HPDE6-E6E7 (cell line): ENCODE data around the gene ACP6.
"Not testable (repeated sequence)": the region's sequence is repeated elsewhere in the genome, so short reads cannot be mapped to it uniquely, and the experiment has no call there.

ENCODE experiments used
- DNase-seq: peaks from one replicate; pipeline ENCODE4 v3.0.0; 2011; ENCODE audit warnings: missing footprints; ENCODE audit errors: extremely low spot score

ACP6 gene

DNA sequence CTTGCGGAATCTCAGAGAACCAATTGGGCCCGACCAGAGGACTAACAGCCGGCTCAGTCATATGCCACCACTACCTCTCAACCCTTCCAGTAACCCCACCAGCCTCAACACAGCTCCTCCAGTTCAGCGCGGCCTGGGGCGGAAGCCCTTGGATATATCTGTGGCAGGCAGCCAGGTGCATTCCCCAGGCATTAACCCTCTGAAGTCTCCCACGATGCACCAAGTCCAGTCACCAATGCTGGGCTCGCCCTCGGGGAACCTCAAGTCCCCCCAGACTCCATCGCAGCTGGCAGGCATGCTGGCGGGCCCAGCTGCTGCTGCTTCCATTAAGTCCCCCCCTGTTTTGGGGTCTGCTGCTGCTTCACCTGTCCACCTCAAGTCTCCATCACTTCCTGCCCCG, 49.8 kb downstream of the ACP6 start:
- no peak for DNase-seq

DNA sequence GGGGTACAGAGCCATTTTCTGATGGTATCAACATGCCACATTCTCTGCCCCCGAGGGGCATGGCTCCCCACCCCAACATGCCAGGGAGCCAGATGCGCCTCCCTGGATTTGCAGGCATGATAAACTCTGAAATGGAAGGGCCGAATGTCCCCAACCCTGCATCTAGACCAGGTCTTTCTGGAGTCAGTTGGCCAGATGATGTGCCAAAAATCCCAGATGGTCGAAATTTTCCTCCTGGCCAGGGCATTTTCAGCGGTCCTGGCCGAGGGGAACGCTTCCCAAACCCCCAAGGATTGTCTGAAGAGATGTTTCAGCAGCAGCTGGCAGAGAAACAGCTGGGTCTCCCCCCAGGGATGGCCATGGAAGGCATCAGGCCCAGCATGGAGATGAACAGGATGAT, 50.6 kb downstream of the ACP6 start:
- no peak for DNase-seq

DNA sequence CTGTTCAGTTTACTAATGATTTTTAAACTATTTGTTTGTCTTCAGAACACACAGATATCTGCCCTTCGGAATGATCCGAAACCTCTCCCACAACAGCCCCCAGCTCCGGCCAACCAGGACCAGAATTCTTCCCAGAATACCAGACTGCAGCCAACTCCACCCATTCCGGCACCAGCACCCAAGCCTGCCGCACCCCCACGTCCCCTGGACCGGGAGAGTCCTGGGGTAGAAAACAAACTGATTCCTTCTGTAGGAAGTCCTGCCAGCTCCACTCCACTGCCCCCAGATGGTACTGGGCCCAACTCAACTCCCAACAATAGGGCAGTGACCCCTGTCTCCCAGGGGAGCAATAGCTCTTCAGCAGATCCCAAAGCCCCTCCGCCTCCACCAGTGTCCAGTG, 51.6 kb downstream of the ACP6 start:
- DNase-seq, result no peak

DNA sequence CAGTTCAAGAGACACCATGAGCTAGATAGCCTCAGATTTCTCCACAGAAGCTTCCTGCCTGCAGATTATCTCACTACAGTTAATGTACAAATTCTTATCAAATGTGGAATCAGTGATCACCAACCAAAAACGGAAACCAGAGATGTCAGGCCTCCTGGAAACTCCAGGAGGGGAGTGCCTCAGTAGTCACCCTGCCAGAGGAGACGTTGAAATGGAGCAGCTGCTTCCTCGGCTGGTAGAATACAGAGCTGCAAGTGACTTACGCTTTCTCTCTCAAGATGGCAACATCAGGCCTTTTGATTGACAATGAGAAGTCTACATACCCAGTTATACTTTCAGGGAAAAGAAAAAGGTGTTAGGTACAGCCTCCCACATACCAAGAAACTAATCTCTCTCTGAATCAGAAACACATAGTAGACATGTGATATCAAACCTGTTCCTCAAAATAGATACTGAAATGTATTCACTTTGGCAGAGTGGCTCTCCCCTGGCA, 52.2 kb downstream of the ACP6 start:
- DNase-seq, result no peak

DNA sequence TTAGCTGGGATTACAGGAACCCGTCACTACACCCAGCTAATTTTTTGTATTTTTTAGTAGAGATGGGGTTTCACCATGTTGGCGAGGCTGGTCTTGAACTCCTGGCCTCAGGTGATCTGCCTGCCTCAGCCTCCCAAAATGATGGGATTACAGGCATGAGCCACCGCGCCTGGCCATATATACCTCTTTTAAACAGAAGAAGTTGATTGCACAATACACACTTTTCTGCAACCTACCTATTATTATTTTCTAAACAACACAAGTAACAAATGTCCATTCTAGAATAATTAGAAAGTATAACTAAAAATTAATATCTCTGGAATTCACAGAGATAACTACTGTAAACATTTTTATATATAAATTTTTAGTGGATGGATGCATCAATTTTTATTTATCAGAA, 55.4 kb downstream of the ACP6 start:
- not testable (repeated sequence) for DNase-seq

DNA sequence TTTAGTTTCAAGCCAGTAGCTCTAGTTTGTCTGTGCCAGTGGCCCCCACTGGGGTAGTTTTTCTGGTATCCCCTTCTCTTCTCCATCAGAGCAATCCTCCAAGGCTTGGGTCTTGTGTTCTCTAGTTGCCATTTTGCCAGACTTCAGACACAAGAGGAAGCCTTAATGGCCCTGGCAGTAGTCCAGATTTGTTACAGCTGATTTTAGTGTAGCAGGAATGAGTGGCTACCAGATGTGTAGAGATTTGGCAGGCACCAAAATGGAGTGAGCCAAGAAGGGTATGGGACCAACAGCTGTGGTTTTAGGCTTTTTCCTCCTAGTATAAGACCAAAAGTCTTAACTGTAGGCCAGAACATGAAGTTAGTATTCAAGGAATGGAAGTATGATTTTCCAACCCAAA, 56.8 kb downstream of the ACP6 start:
- DNase-seq, result no peak

DNA sequence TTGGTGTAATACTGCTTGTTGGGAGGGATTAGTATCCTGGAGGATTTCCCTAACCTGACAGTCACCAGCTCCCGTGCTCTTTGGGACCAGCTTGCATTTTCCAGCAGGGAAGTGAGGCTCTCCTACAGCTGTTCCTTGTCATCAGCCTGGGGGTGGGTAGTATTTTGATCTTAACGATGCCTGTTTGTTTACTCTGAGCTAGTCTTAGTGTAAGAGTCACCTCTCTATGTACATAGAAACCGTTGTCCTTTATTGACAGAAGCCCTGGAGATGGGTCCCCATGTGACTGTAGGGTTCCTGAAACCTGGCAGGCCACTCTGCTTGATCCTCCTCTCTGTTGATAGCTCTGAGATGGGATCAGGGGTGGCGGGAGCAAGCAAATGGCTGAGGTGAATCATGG, 58.0 kb downstream of the ACP6 start:
- no peak for DNase-seq

DNA sequence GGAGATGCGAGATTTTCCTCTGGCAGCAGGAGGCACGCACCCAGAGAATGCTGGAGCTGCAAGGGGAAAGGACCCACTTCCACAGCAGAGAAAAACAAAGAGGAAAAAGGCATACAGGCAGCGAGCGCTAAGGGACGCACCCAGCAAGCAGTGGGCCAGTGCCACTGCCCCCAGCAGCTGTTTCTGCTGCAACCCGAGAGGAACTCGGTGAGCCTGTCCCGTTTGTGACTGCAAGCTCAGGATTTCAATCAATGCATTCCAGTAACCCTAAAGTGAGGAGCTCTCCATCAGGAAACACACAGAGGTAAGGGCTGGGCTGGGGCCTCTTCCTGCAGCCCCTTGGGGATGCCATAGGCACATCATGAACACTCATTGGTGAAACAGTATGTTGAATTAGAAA, 58.7 kb downstream of the ACP6 start:
- no peak for DNase-seq

DNA sequence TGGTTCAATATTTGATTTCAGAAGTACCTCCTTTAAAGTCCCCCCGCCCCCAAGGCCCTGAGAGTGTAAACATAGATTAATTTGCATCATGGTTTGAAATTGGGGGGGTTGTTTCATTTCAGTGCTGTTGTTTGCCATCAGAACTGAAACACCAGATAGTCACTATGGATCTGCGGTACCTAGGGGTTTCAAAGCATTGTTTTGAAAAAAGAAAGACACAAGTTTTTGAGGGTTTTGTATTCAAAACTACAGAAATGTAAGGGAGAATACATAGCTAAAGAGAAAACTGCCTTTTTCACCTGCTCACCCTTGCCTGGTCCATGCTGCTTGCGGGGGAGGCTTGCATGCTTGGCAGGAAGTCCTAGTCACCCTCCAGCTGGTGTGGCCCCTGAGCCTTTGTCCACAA, 59.3 kb downstream of the ACP6 start:
- no peak for DNase-seq

DNA sequence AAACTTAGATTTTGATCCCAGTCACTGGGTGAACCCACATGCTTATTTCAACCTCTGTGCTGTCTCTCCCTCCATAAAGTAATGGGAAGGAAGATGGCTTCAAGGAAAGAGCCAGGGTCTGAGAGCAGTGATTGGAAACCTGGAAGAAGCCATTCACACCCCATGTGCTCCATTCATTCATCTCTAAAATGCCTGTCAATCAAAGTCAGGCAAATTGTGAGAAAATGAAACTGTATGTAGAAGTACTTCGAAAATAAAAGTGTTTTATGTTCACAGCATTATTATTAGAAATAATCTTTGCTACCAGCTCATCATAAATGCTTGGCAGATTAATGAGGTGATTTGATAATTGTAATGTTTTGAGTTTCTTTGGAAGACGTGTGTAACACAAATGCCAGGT, 61.0 kb downstream of the ACP6 start:
- no peak for DNase-seq

DNA sequence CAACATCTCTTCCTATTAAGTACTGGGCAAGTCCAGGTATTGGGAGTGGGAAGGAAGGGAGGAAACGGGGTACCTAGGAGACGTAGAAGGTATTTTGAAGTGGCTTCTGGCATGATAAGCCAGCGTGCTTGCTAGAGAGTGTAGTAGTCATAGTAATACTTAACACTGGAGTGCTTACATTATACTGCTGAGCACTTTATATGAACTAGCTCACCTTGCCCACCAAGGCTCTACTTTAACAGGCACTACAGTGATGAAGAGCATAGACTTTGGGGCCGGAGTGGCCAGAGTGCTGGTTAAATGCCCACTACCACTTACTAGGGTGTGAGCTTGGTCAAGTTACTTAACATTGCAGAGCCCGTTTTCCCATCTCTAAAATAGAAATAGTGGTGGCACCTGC, 61.7 kb downstream of the ACP6 start:
- no peak for DNase-seq

DNA sequence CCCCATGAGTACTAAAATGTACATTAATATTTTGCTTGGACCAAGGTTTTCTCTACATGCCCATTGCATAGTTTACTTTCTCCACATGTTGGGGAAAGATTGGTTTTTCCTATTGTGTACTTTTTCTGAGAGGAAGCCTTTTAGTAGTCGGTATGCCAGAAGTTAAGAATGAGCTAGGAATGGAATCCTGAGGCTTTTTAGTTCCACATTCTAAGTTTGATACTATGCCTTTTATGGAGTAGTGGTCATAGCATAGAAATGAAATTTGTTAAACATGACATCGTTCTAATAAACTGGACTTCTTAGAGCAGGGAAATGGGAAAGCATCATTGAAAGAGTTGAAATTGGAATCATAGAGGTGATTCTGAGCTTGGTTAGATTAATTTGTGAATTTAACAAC, 64.7 kb downstream of the ACP6 start:
- DNase-seq, result no peak

DNA sequence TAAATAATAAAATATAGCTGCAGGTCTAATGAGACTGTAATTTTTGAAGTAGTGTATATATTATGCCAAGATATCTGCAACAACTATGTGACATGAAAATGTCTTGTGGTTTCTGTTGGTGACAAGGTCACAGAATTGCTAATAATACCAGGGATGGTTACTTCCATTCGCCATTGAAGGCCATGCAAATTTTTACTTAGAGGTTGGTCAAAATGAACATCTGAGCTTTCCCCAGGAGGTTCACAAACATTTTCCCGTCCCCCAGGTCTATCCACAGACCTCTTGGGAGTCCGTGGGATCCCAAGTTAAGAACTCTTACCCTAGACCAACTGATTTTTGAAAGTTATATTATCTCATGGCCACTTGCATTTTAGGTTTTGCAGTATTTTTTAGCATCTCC, 66.3 kb downstream of the ACP6 start:
- no peak for DNase-seq

DNA sequence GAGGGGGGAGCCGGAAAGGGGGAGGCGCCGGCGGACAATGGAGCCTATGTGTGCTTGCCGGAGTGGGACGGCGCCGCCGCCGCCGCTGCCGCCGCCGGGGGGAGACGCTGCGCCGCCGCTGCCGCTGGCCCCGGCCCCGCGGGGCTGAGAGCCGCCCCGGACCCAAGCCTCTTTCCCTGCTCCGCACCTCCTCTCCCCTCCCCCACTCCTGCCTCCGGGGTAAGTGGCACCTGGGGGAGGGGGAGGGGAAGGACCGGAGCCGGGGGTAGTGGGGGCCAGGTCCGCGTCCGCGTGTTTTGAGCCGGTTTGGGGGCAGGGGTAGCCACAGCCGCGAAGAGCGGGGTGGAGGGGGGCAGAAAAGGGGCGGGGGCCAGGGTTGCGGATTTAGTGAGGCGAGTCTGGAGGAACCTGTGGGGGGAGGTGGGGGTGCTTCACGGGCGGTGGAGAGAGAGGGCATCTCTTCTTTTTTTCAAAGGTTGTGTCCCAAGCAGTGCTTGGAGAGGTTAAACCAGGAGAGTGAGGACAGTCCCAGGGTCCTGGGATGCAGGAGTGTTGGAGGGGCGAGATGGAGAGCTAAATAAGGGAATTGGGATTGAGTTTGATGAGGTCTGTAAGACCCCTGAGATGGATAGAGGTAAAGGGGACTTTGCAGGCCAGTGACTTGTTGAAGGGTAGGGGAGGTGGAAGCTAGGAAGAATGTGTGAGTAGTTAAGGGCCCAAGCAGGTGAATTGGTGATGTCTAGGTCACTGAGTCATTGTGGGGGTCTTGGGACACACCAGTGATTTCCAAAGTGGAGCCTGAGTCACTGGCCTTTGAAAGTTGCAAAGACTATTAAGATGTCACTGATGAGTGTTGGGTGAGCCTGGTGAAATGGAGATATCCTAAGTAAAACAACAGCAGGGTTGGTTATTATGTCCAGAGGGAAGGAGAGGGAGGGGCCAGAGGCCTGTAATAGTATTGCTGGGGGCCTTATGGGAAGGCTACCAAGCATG, 69.9 kb downstream of the ACP6 start:
- no peak for DNase-seq

DNA sequence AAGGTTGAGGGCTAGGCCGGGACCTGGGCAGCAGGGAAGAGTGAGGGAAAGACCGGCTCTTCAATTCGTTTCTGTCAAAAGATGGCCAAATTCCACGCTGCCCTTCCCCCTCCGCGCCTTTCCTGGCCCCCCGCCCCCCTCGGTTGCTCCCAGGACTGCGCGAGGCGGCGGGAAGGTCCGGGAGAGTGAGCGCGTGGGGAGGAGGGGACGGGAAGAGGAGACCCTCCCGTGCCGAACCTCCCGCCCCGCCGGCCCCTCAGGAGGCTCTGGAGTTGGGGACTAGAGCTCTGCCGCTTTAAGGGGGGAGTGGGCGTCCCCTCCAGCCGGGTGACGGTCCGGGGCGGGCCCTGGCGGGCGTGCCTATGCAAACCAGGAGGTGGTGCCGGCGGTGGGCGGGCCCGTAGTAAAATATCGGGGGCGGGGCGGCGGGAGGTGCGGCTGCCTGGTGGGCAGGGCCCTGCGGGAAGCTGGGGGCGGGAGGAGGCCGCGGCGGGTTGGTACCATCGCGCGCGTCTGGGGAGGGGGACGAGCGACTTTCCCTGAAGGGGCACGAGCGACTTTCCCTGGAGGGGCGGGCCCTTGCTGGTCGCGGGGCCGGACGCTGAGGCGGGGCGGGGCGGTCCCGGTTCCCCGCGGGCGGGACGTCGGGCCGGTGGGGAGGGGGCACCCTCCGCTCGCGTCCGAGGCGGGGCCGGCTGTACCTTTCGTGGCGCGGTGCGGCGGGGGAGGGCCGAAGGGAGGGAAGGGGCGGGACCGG, 70.8 kb downstream of the ACP6 start:
- DNase-seq, result peak; percentile 88

DNA sequence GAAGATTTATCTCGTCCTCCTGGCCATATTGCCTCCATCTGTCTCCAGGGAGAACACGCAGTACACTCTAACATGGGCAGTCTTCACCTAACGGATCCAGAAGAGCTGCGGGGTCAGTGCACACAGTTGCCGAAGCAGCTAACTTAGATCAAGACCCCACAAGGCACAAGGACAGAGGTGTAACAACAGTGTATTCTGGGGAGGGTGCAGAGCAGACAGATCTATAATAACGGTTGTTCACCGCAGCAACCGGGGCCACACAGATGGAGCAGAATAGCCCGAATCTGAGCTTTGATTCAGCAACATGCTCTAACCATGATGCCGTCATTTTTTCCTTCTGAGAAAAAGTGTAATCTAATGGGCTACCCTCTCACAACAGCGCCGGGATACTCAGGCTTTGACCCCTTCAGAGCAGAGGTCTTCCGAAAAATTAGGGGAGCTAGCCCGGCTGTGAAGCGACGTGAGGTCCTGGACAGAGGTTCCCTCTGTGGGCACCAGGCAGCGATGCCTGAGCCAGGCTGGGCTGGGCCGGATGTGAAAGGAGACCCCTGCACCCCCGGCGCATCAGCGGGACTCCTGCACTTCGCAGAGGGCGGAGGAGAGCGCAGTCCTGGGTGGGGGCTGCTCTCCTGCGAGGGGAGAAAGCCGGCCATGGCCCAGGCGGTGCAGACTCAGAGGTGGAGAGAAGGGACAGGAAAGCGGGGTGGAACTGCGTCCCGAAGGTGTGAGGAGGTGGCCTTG, 71.5 kb downstream of the ACP6 start:
- no peak for DNase-seq

DNA sequence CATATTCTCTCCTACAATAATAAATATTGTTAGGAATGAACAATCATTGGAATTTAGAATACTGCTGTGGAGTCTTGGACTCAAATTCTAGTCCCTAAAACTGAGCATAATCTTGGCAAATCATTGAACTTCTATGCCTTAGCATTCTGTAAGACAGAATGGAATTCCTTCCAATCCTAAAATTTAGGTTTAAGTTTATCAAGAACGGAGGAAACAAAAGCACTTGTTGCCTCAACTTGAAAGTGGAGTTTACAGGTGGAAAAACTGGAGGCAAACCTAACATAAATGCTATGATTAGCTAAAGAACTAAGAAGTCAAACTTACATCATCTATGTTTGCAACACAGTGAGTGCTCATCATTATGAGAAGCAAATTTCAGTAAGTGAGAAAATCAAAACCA, 73.3 kb downstream of the ACP6 start:
- no peak for DNase-seq
